ENCODE data around the gene INO80B. TPM values are rescaled to one million over a fixed set of nuclear protein-coding genes. Genes with fewer than 3 reads are reported as not detected.
A peak's percentile ranks its signal among the peaks of the same experiment; 100 is the strongest.
"Not testable (repeated sequence)": the region's sequence is repeated elsewhere in the genome, so short reads cannot be mapped to it uniquely, and the experiment has no call there.

Gene INO80B
- total RNA-seq, 4 donors from 2014 or later = 15.9 to 75.9 (median 36.0) TPM

GRCh38 chr2:74464406-74464805 is 9.5 kb downstream of the INO80B start:
- Histone ChIP-seq H3K4me1 (peaks cover 20% of the 10 kb centered on the region), H3K4me3 (peak overlapping the region; percentile 90), H3K27me3 (no peaks in the 10 kb centered on the region), H3K27ac (peak overlapping the region; percentile 81), H3K9me3 (no peaks in the 10 kb centered on the region), H3K36me3 (peaks cover 22% of the 10 kb centered on the region)
- WGBS = 0% methylated on average over 2 of the region's 13 CpGs
- TF ChIP-seq EP300 (IDR thresholded peaks at IDR 0.05) (no peak), POLR2A (IDR thresholded peaks at IDR 0.05) (no peak), POLR2AphosphoS5 (IDR thresholded peaks at IDR 0.05) (no peak), CTCF (IDR thresholded peaks at IDR 0.05) (no peak)
- no peak for DNase-seq (ENCODE audit: low spot score in 2 of 2)

GRCh38 chr2:74470742-74471141 is 15.9 kb downstream of the INO80B start:
- not testable (repeated sequence) for DNase-seq (ENCODE audit: low spot score in 2 of 2)

GRCh38 chr2:74471332-74472065 is 16.6 kb downstream of the INO80B start:
- WGBS = 58% methylated on average over 16 of the region's 16 CpGs
- TF ChIP-seq EP300 (IDR thresholded peaks at IDR 0.05) (no peak), CTCF (IDR thresholded peaks at IDR 0.05) (no peak), POLR2AphosphoS5 (IDR thresholded peaks at IDR 0.05) (no peak), POLR2A (IDR thresholded peaks at IDR 0.05) (no peak)
- Histone ChIP-seq H3K4me3 (peak overlapping the region; percentile 65), H3K27ac (peak overlapping the region; percentile 88), H3K4me1 (peaks cover 20% of the 10 kb centered on the region), H3K27me3 (no peaks in the 10 kb centered on the region), H3K36me3 (peaks cover 17% of the 10 kb centered on the region), H3K9me3 (no peaks in the 10 kb centered on the region)
- no peak for DNase-seq (ENCODE audit: low spot score in 2 of 2)

More at GRCh38 chr2:74470742-74471141, 15.9 kb downstream of the INO80B start:
- H3K9me3 ChIP-seq, H3K27me3 ChIP-seq, H3K27ac ChIP-seq, H3K4me3 ChIP-seq: not testable (repeated sequence)
- 94% methylated on average over 12 of the region's 12 CpGs for WGBS
- Histone ChIP-seq H3K4me1 (peaks cover 24% of the 10 kb centered on the region), H3K36me3 (peaks cover 13% of the 10 kb centered on the region)

- Histone ChIP-seq H3K4me1 (peaks cover 20% of the 10 kb centered on the region), H3K36me3 (peaks cover 17% of the 10 kb centered on the region), H3K27me3 (no peaks in the 10 kb centered on the region), H3K9me3 (no peaks in the 10 kb centered on the region), H3K27ac (peak within 1 kb of the TSS; percentile 88), H3K4me3 (peak within 1 kb of the TSS; percentile 65)
- DNase-seq (ENCODE audit: low spot score in 2 of 2) = peak; percentile 97 to 98
- TF ChIP-seq CTCF (IDR thresholded peaks at IDR 0.05) (no peak), EP300 (IDR thresholded peaks at IDR 0.05) (no peak), POLR2AphosphoS5 (IDR thresholded peaks at IDR 0.05) (peak; percentile 84 to 99 (median 95)), POLR2A (IDR thresholded peaks at IDR 0.05) (peak in 1 of 2 donors; percentile 73)
- WGBS = 1% methylated on average over 43 of the region's 66 CpGs
These were observed 17.4 kb downstream of the INO80B start, which contains the start of gene MRPL53 for GRCh38 chr2:74472086-74472944. Gene MRPL53, minus strand, starts transcription at chr2:74472680. Its CDS starts 20 bp downstream, at chr2:74472660.

GRCh38 chr2:74472945-74473258 is 18.0 kb downstream of the INO80B start:
- 11% methylated on average over 7 of the region's 7 CpGs for WGBS
- TF ChIP-seq EP300 (IDR thresholded peaks at IDR 0.05) (no peak), POLR2A (IDR thresholded peaks at IDR 0.05) (no peak), POLR2AphosphoS5 (IDR thresholded peaks at IDR 0.05) (no peak), CTCF (IDR thresholded peaks at IDR 0.05) (no peak)
- no peaks in the 10 kb centered on the region for H3K27me3 ChIP-seq
- H3K27ac ChIP-seq = peak overlapping the region; percentile 88
- H3K9me3 ChIP-seq = no peaks in the 10 kb centered on the region
- H3K4me1 ChIP-seq = peaks cover 20% of the 10 kb centered on the region
- H3K4me3 ChIP-seq = peak overlapping the region; percentile 65
- H3K36me3 ChIP-seq = peaks cover 17% of the 10 kb centered on the region
- no peak for DNase-seq (ENCODE audit: low spot score in 2 of 2)
